NCI-H2227 treated with DMSO at 0.1 percent for 48 hours (cell line): Measurements from ENCODE around the gene MRFAP1L1.
"Not testable (repeated sequence)": the region's sequence is repeated elsewhere in the genome, so short reads cannot be mapped to it uniquely, and the experiment has no call there.

Experiments
- DNase-seq: peaks from one replicate; lab custom pipeline; 2025; lab: John Stamatoyannopoulos, UW

MRFAP1L1 gene

GRCh38 chr4:6688879-6689505 is 20.7 kb downstream of the MRFAP1L1 start:
- DNase-seq = no peak

GRCh38 chr4:6687947-6688878 is 21.5 kb downstream of the MRFAP1L1 start:
- DNase-seq = no peak

DNA sequence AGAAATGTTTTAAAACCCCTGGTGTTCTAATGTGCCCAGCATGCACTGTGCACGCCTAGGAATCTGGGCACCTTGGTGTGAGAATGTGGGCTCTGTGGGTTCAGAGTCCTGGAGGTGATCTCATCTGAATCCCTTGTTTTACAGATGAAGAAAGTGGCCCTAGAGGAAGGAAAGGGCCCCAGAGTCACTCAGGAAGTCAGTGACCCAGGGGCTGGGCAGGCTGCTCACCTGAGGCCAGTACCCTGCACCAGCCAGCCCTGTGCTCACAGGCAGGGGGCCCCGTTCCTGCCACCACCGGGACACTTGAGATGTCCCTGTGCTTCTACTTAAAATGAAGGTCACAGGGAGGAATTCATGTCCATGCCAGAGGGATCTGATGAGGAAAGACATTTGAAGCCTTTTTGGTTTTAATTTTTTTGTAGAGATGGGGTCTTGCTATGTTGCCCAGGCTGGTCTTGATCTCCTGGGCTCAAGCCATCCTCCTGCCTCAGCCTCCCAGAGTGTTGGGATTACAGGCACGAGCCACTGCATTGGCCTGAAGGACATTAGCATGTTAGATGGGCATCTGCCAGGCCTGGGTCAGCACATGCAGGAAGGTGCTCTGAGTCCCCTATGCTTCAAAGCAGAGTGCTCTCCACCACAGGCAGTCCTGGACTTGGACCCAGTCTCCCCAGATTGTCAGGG is 23.4 kb downstream of the MRFAP1L1 start:
- DNase-seq = no peak

GRCh38 chr4:6684656-6685055 is 25.0 kb downstream of the MRFAP1L1 start:
- no peak for DNase-seq

- no peak for DNase-seq
Observed at GRCh38 chr4:6682862-6683590, 26.6 kb downstream of the MRFAP1L1 start.

- DNase-seq = no peak
Observed at GRCh38 chr4:6681191-6681590, 28.5 kb downstream of the MRFAP1L1 start.

- DNase-seq = no peak
Observed at GRCh38 chr4:6680372-6681034, 29.2 kb downstream of the MRFAP1L1 start.

GRCh38 chr4:6676722-6677558 is 32.7 kb downstream of the MRFAP1L1 start:
- DNase-seq = no peak

DNA sequence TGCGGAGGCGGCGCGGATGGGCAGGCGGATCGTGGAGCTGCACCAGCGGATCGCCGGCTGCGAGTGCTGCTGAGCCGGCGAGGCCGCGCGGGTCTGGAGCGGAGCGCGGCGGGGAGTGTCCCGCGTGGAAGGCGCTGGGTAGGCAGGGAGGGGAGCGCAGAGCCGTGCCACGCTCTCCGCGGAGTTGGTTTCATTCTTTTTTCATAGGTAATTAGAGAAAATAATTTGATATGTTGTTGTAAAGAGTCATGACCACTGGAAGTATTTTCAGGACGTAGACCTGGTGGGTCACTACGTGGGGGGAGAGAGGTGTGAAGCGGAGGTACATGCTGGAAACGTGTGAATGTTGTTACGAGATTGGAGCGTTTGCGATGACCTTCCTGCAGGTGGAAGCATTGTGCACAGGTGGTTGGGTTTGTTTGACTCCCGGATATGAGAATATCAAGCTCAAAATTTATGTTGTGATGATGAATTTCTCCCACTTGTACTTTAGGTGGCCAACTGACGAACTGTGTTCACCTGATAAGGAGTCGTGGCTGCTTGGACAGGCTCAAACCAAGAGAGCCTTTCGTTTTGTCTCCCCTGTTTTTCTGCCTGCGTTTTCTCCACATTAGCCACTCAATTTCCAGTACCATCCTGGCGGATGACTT is 35.0 kb downstream of the MRFAP1L1 start:
- peak; percentile 12 for DNase-seq

DNA sequence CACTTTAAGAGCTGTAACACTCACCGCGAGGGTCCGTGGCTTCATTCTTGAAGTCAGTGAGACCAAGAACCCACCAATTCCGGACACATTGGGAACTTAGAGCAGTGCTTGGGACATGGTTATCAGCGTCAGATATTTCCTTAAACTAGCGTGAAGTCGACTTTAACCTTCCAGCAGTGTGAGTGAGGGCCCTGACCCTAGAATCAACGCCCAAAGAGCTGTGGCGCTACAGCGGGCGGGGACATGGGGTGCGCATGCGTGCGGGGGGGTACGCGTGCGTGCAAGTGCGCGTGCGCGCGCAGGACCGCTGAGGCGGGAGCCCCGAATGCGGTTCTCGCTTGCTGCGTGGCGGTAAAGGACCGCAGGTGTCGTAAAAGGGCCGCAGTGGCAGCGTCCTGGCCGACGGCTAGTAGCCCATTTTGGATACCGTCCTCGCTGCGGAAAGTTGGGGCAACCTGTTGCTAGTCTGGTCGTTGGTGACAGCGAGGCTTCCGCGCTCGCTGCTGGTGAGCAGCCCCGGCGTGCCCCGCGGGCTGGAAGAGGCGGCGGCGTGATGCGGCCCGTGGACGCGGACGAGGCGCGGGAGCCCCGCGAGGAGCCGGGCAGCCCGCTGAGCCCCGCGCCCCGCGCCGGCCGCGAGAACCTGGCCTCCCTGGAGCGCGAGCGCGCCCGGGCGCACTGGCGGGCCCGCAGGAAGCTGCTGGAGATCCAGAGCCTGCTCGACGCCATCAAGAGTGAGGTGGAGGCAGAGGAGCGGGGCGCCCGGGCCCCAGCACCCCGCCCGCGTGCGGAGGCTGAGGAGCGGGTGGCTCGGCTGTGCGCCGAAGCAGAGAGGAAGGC is 35.8 kb downstream of the MRFAP1L1 start:
- DNase-seq = peak; percentile 82

DNA sequence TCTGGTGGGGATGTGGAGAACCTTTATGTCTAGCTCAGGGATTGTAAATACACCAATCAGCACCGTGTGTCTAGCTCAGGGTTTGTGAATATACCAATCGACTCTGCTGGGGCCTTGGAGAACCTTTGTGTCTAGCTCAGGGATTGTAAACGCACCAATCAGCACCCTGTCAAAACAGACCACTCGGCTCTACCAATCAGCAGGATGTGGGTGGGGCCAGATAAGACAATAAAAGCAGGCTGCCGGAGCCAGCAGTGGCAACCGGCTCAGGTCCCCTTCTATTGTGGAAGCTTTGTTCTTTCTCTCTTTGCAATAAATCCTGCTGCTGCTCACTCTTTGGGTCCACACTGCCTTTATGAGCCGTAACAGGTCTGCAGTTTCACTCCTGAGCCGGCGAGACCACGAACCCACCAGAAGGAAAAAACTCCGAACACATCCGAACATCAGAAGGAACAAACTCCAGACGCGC is 36.4 kb downstream of the MRFAP1L1 start:
- not testable (repeated sequence) for DNase-seq

DNA sequence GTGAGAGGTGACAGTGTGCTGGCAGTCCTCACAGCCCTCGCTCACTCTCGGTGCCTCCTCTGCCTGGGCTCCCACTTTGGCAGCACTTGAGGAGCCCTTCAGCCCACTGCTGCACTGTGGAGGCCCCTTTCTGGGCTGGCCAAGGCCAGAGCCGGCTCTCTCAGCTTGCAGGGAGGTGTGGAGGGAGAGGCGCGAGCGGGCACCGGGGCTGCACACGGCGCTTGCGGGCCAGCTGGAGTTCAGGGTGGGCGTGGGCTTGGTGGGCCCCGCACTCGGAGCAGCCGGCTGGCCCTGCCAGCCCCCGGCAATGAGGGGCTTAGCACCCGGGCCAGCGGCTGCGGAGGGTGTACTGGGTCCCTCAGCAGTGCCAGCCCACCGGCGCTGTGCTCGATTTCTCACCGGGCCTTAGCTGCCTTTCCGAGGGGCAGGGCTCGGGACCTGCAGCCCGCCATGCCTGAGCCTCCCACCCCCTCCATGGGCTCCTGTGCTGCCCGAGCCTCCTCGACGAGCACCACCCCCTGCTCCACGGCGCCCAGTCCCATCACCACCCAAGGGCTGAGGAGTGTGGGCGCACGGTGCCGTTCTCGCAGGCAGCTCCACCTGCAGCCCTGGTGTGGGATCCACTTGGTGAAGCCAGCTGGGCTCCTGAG is 37.0 kb downstream of the MRFAP1L1 start:
- not testable (repeated sequence) for DNase-seq

DNA sequence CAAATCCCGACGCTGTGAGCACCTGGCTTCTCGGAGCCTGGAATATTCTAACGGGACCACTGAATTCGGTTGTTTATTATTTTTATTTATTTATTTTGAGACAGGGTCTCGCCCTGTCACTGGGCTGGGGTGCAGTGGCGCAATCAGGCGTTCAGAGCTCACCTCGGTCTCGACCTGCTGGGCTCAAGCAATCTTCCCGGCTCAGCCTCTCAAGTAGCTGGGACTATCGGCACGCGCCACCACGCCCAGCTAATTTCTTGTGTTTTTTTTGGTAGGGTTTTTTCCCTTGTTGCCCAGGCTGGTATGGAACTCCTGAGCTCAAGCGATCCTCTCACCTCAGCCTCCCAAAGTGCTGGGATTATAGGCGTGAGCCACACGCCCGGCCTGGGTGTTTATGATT is 37.5 kb downstream of the MRFAP1L1 start:
- DNase-seq = no peak

- no peak for DNase-seq
Observed at GRCh38 chr4:6671648-6672047, 38.0 kb downstream of the MRFAP1L1 start.

DNA sequence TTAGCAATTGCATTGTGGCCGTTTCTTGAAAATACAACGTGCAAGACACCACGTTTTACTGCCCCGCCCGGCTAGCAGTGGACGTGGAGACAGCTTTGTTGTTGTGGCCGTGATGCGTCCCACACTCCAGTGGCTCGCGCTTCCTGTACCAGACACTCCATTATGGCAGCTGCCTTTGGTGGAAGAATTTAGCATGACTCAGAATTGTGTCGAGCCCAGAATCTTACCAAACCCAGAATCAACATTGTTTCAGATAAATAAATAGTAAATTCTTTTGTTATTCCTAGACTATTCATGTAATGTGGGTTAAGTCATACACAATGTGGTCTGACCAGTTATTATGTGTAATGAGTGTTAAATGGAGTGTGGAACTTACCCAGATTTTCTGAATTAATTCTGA is 41.3 kb downstream of the MRFAP1L1 start:
- no peak for DNase-seq

- DNase-seq = no peak
Observed at GRCh38 chr4:6665320-6665654, 44.4 kb downstream of the MRFAP1L1 start.

DNA sequence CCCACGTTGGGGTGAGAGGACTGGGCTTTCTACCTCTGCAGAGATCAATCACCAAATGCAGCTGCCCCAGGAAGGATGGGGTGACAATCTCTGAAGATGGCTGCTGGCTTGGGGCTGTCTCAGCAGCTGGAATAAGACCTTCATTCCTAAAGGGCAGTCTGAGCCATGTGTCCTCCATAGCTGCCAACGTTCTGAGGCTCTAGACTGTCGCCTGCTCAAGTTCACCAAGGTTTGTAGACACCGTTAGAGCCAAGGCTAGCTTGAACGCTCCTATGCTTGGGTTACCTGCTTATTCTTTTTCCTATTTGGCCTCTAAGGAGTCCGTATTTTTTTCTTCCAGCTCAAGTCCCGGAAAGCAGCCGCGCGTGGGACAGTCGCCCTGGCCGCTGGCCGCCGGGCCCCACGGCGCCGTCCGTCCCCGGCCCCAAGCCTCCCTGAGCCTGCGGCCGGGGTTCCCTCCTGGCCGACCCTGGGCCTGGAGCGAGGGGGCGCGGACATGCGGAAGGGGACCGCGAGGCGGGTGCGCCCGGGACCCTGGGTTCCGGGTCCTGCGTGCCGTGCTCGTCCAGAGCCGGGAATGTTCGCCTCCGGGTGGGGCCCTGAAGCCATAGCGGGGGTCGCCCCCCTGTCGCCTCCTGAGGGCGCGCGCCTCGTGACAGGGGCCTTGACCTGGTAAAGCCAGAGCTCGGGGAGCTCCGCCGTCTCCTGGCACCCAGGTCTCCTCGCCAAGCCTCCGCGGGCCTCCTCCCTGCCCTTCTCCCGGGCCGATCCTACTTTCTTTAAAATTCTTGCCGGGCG is 45.9 kb downstream of the MRFAP1L1 start:
- no peak for DNase-seq

GRCh38 chr4:6662591-6662990 is 47.1 kb downstream of the MRFAP1L1 start:
- no peak for DNase-seq
